HG02571 (cell line): ENCODE data around the gene HYOU1.
"Not testable (repeated sequence)": the region's sequence is repeated elsewhere in the genome, so short reads cannot be mapped to it uniquely, and the experiment has no call there.

Source experiments
- ATAC-seq: cut with Tn5 transposase; IDR thresholded peaks from one replicate; pipeline ENCODE4 v1.9.1; 2021; ENCODE audit warnings: mild to moderate bottlenecking, moderate library complexity; ENCODE audit not compliant: unreplicated experiment

The HYOU1 gene

GRCh38 chr11:119021631-119022030 is 35.4 kb downstream of the HYOU1 start:
- no peak for ATAC-seq

- ATAC-seq = no peak
These were observed 37.0 kb downstream of the HYOU1 start for GRCh38 chr11:119019996-119020395.

- ATAC-seq = peak; percentile 84
These were observed 38.7 kb downstream of the HYOU1 start, which contains the start of the genes RPS25 and TRAPPC4 for GRCh38 chr11:119018074-119018938. TSS of gene RPS25 (minus strand) at chr11:119018343. CDS start at chr11:119018284, 59 bp downstream. TSS of gene TRAPPC4 (plus strand) at chr11:119018766. CDS start at chr11:119018796, 30 bp downstream.

- not testable (repeated sequence) for ATAC-seq
These were observed 39.6 kb downstream of the HYOU1 start for GRCh38 chr11:119017377-119017776.

- ATAC-seq = no peak
These were observed 40.6 kb downstream of the HYOU1 start for GRCh38 chr11:119016216-119017009.

GRCh38 chr11:119015054-119015611 is 41.9 kb downstream of the HYOU1 start:
- ATAC-seq = no peak

- ATAC-seq = no peak
These were observed 42.6 kb downstream of the HYOU1 start for GRCh38 chr11:119014209-119014924.

- ATAC-seq = no peak
These were observed 44.3 kb downstream of the HYOU1 start for GRCh38 chr11:119012629-119013170.

- ATAC-seq = no peak
These were observed 45.4 kb downstream of the HYOU1 start for GRCh38 chr11:119011476-119012053.

- no peak for ATAC-seq
These were observed 50.3 kb downstream of the HYOU1 start for GRCh38 chr11:119006656-119007055.

GRCh38 chr11:119000906-119001305 is 56.1 kb downstream of the HYOU1 start:
- ATAC-seq = no peak

- no peak for ATAC-seq
These were observed 58.2 kb downstream of the HYOU1 start for GRCh38 chr11:118998822-118999221.

GRCh38 chr11:118998388-118998717 is 58.7 kb downstream of the HYOU1 start:
- no peak for ATAC-seq

GRCh38 chr11:118997627-118998387 is 59.2 kb downstream of the HYOU1 start, which contains the start of gene CENATAC:
TSS of gene CENATAC (plus strand) at chr11:118998138. CDS start at chr11:118998198, 60 bp downstream.
- ATAC-seq = peak; percentile 86

GRCh38 chr11:118996926-118997626 is 59.9 kb downstream of the HYOU1 start:
- peak; percentile 5 for ATAC-seq
